ENCODE results near the gene XXYLT1.

DNA sequence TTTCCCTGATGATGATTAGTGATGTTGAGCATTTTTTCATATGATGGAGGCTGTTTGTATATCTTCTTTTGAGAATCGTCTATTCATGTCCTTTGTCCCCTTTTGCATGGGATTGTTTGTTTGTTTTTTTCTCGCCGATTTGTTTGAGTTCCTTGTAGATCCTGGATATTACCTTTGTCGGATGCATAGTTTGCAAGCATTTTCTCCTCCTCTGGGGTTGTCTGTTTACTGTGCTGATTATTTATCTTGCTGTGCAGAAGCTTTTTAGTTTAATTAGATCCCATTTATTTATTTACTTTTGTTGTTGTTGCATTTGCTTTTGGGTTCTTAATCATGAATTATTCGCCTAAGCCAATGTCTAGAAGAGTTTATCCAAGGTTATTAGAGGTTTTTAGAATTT, 232.8 kb downstream of the XXYLT1 start:
- TF ChIP-seq CTCF (IDR thresholded peaks at IDR 0.05; ENCODE audit: low read length): no peak
- no peak for TF ChIP-seq EZH2 (IDR thresholded peaks at IDR 0.05; ENCODE audit: borderline replicate concordance, low read length)
